Measurements from ENCODE around the gene LRRC36. TPM values are rescaled to one million over a fixed set of nuclear protein-coding genes. Genes with fewer than 3 reads are reported as not detected.

Gene LRRC36
- total and polyA plus RNA-seq, 2 of the 13 experiments (the other 11 are each of a cell fraction or from before 2014, with no cell fraction given), result 0.12 to 0.15 TPM

DNA sequence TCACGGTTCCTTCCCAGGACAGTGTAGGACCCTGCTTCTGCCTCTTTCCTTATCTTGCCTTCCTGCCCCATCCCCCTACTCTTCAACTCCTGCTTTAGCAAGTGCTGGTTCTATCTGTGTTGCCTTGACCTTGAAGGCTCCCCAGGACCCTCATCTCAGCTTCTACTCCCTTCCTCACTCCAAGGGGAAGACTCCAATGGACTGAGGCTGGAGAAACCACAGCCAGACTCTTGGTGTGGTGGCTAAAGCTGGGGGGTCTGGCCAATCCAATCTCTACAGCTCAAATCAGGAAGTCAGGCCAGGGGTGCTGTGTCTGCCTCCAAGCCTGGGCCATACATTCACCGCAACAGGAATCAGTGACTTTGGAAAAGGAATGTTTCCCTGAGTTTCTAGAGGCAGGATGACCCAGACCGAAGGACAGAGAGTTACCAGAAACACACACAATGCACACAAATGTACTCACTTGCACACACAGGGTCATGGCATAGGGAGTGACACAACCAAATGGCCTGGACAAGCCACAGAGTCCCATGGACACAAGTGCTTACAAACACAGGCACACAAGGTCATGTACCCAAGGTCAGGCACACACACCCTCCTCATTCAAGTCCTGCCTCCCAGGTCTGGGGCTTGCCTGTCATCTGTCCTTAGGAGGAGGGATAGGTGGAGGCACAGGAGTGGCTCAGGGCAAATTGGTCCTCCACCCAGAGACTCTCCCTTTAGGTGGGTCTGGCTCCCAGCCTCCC lies 102.6 kb downstream of the LRRC36 start (continued):
- TF ChIP-seq ZBTB8A (CRISPR knock-in tag; IDR thresholded peaks at IDR 0.05; ENCODE audit: borderline replicate concordance, low read depth) (no peak), THAP9 (CRISPR knock-in tag; IDR thresholded peaks at IDR 0.05; ENCODE audit: borderline replicate concordance) (no peak; the same call in 1 of the 2 replicates), HNRNPUL1 (IDR thresholded peaks at IDR 0.05; ENCODE audit: low read depth, low read length) (no peak), ZNF879 (CRISPR knock-in tag; IDR thresholded peaks at IDR 0.05) (no peak), ZNF777 (CRISPR knock-in tag; IDR thresholded peaks at IDR 0.05) (no peak), GLMP (CRISPR knock-in tag; IDR thresholded peaks at IDR 0.05; ENCODE audit: borderline replicate concordance) (no peak), GMEB1 (CRISPR knock-in tag; IDR thresholded peaks at IDR 0.05; ENCODE audit: borderline replicate concordance) (no peak), ZNF33B (CRISPR knock-in tag; IDR thresholded peaks at IDR 0.05) (peak; percentile 37; the same call in 1 of the 2 replicates), ATRX (CRISPR knock-in tag; IDR thresholded peaks at IDR 0.05; ENCODE audit: borderline replicate concordance) (no peak), GLI4 (CRISPR knock-in tag; IDR thresholded peaks at IDR 0.05; ENCODE audit: borderline replicate concordance) (no peak), SOX6 (IDR thresholded peaks at IDR 0.05) (no peak), SOX6 (CRISPR knock-in tag; IDR thresholded peaks at IDR 0.05) (0 out of 2 replicates have a peak, but pooled peaks have one; percentile 43), ZNF34 (CRISPR knock-in tag; IDR thresholded peaks at IDR 0.05; ENCODE audit: borderline replicate concordance) (no peak), POLR2AphosphoS5 (IDR thresholded peaks at IDR 0.05; ENCODE audit: low read depth, low read length) (peak; percentile 43; the same call in 1 of the 2 replicates), FOXC1 (CRISPR knock-in tag; IDR thresholded peaks at IDR 0.05; ENCODE audit: borderline replicate concordance) (0 out of 2 replicates have a peak, but pooled peaks have one; percentile 34), YY1 (IDR thresholded peaks at IDR 0.05; ENCODE audit: insufficient read depth, insufficient replicate concordance, low read depth, low read length) (no peak), DNMT3B (CRISPR knock-in tag; conservative IDR thresholded peaks at IDR 0.05) (no peak), ZNF576 (CRISPR knock-in tag; IDR thresholded peaks at IDR 0.05) (no peak)
- TF ChIP-seq, protein P1, sequence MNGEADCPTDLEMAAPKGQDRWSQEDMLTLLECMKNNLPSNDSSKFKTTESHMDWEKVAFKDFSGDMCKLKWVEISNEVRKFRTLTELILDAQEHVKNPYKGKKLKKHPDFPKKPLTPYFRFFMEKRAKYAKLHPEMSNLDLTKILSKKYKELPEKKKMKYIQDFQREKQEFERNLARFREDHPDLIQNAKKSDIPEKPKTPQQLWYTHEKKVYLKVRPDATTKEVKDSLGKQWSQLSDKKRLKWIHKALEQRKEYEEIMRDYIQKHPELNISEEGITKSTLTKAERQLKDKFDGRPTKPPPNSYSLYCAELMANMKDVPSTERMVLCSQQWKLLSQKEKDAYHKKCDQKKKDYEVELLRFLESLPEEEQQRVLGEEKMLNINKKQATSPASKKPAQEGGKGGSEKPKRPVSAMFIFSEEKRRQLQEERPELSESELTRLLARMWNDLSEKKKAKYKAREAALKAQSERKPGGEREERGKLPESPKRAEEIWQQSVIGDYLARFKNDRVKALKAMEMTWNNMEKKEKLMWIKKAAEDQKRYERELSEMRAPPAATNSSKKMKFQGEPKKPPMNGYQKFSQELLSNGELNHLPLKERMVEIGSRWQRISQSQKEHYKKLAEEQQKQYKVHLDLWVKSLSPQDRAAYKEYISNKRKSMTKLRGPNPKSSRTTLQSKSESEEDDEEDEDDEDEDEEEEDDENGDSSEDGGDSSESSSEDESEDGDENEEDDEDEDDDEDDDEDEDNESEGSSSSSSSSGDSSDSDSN (CRISPR knock-in tag; IDR thresholded peaks at IDR 0.05), result peak; percentile 60
- TF ChIP-seq, protein P2, sequence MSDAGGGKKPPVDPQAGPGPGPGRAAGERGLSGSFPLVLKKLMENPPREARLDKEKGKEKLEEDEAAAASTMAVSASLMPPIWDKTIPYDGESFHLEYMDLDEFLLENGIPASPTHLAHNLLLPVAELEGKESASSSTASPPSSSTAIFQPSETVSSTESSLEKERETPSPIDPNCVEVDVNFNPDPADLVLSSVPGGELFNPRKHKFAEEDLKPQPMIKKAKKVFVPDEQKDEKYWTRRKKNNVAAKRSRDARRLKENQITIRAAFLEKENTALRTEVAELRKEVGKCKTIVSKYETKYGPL (CRISPR knock-in tag; IDR thresholded peaks at IDR 0.05), result no peak
